Measurements from ENCODE around the gene RASSF4.

The RASSF4 gene

GRCh38 chr10:44965104-44965503 is 5.5 kb downstream of the RASSF4 start:
- no peak for DNase-seq

- DNase-seq, result no peak
Measured at GRCh38 chr10:44965651-44966097, 6.1 kb downstream of the RASSF4 start.

GRCh38 chr10:44966129-44966815 is 6.7 kb downstream of the RASSF4 start:
- DNase-seq, result no peak

GRCh38 chr10:44966816-44967509 is 7.4 kb downstream of the RASSF4 start:
- no peak for DNase-seq

GRCh38 chr10:44967616-44968015 is 8.0 kb downstream of the RASSF4 start:
- DNase-seq, result no peak

GRCh38 chr10:44968091-44968490 is 8.5 kb downstream of the RASSF4 start:
- peak; percentile 32 for DNase-seq

GRCh38 chr10:44968500-44969400 is 9.1 kb downstream of the RASSF4 start:
- peak; percentile 51 for DNase-seq

GRCh38 chr10:44969854-44970253 is 10.3 kb downstream of the RASSF4 start:
- no peak for DNase-seq

GRCh38 chr10:44970812-44971395 is 11.3 kb downstream of the RASSF4 start:
- DNase-seq, result no peak

GRCh38 chr10:44971434-44971833 is 11.8 kb downstream of the RASSF4 start:
- DNase-seq, result no peak

GRCh38 chr10:44971935-44972757 is 12.5 kb downstream of the RASSF4 start:
- DNase-seq, result no peak

GRCh38 chr10:44972874-44973306 is 13.3 kb downstream of the RASSF4 start:
- DNase-seq, result no peak

- no peak for DNase-seq
Measured at GRCh38 chr10:44973323-44974081, 13.9 kb downstream of the RASSF4 start.

GRCh38 chr10:44974082-44974627 is 14.6 kb downstream of the RASSF4 start:
- no peak for DNase-seq

GRCh38 chr10:44974628-44975430 is 15.2 kb downstream of the RASSF4 start:
- peak; percentile 71 for DNase-seq

- no peak for DNase-seq
Measured at GRCh38 chr10:44975431-44976331, 16.1 kb downstream of the RASSF4 start.

- no peak for DNase-seq
Measured at GRCh38 chr10:44976352-44977198, 17.0 kb downstream of the RASSF4 start.
